T-helper 22 cell (primary cell): Measurements from ENCODE around the gene ZSCAN10.
"Not testable (repeated sequence)": the region's sequence is repeated elsewhere in the genome, so short reads cannot be mapped to it uniquely, and the experiment has no call there.

ENCODE experiments used
- DNase-seq: peaks from one replicate; pipeline ENCODE4 v3.0.0-alpha.2; 2020; ENCODE audit warnings: low read depth

The ZSCAN10 gene

GRCh38 chr16:3063625-3064386, 35.3 kb downstream of the ZSCAN10 start:
- DNase-seq = no peak

- DNase-seq = no peak
Observed at GRCh38 chr16:3062553-3062952, 36.5 kb downstream of the ZSCAN10 start.

- DNase-seq = no peak
Observed at GRCh38 chr16:3060339-3061127, 38.6 kb downstream of the ZSCAN10 start.

- DNase-seq = no peak
Observed at GRCh38 chr16:3059723-3060242, 39.3 kb downstream of the ZSCAN10 start.

- peak; percentile 73 for DNase-seq
Observed at GRCh38 chr16:3059041-3059722, 39.9 kb downstream of the ZSCAN10 start.

- DNase-seq = no peak
Observed at GRCh38 chr16:3058139-3059030, 40.7 kb downstream of the ZSCAN10 start.

GRCh38 chr16:3057181-3058138, 41.6 kb downstream of the ZSCAN10 start:
- DNase-seq = no peak

- DNase-seq = no peak
Observed at GRCh38 chr16:3056336-3057180, 42.5 kb downstream of the ZSCAN10 start.

- DNase-seq = not testable (repeated sequence)
Observed at GRCh38 chr16:3055734-3056115, 43.4 kb downstream of the ZSCAN10 start.

- no peak for DNase-seq
Observed at GRCh38 chr16:3054965-3055733, 43.9 kb downstream of the ZSCAN10 start.

- DNase-seq = not testable (repeated sequence)
Observed at GRCh38 chr16:3053330-3053710, 45.8 kb downstream of the ZSCAN10 start.

GRCh38 chr16:3052571-3053329, 46.3 kb downstream of the ZSCAN10 start:
- DNase-seq = not testable (repeated sequence)

GRCh38 chr16:3051494-3051893, 47.6 kb downstream of the ZSCAN10 start:
- DNase-seq = no peak

- DNase-seq = no peak
Observed at GRCh38 chr16:3051009-3051408, 48.1 kb downstream of the ZSCAN10 start.

- DNase-seq = no peak
Observed at GRCh38 chr16:3050487-3050886, 48.6 kb downstream of the ZSCAN10 start.

- no peak for DNase-seq
Observed at GRCh38 chr16:3049921-3050481, 49.1 kb downstream of the ZSCAN10 start.

GRCh38 chr16:3047387-3047720, 51.7 kb downstream of the ZSCAN10 start:
- DNase-seq = no peak
